SU-DHL-6 (cell line): ENCODE measurements around the gene EXOC8.

Experiments
- EZH2phosphoT487 ChIP-seq: fragments of 200-600 bp; sonication (generic), shearing (Covaris generic); conservative IDR thresholded peaks from 2 replicates; pipeline ENCODE4 v1.6.1; 2018; ENCODE audit warnings: mild to moderate bottlenecking, antibody characterized with exemption, low read length, moderate library complexity, mixed read lengths
- TF ChIP-seq, protein P1 (sequence below): fragments of 200-600 bp; sonication (generic); IDR thresholded peaks from one replicate; pipeline ENCODE4 v1.5.1; 2017; ENCODE audit warnings: antibody characterized with exemption, mild to moderate bottlenecking, low read length, moderate library complexity; ENCODE audit not compliant: insufficient read depth, poor library complexity, severe bottlenecking

DNA sequence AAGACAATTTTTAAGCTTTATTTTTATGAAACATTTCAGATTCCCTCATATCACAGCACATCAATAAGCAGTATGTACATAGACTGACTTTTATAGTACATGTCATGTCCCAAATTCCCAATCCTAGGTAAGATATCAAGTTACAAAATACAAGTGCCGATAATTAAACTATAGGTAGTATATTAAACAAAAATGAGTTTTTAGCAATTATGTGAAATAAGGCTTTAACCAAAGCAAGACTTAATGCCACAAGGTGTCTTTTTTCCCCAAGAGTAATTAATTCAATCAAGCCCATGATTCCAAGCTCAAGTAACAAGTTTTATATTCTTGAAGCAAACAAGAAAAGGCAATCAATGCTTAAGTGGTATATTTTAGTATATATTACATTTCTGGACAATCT lies 4.9 kb downstream of the EXOC8 start:
- TF ChIP-seq, protein P1, sequence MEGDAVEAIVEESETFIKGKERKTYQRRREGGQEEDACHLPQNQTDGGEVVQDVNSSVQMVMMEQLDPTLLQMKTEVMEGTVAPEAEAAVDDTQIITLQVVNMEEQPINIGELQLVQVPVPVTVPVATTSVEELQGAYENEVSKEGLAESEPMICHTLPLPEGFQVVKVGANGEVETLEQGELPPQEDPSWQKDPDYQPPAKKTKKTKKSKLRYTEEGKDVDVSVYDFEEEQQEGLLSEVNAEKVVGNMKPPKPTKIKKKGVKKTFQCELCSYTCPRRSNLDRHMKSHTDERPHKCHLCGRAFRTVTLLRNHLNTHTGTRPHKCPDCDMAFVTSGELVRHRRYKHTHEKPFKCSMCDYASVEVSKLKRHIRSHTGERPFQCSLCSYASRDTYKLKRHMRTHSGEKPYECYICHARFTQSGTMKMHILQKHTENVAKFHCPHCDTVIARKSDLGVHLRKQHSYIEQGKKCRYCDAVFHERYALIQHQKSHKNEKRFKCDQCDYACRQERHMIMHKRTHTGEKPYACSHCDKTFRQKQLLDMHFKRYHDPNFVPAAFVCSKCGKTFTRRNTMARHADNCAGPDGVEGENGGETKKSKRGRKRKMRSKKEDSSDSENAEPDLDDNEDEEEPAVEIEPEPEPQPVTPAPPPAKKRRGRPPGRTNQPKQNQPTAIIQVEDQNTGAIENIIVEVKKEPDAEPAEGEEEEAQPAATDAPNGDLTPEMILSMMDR, result no peak
- no peak for TF ChIP-seq EZH2phosphoT487
